ENCODE results near the gene SLC16A7. TPM values are rescaled to one million over a fixed set of nuclear protein-coding genes. Genes with fewer than 3 reads are reported as not detected.

Gene SLC16A7
- total RNA-seq, 1 donor from 2014 or later = 12.9 TPM

- no peak for DNase-seq (ENCODE audit: extremely low spot score, unreplicated experiment)
- Mint-ChIP-seq H3K9me3 (no peaks in the 10 kb centered on the region), H3K4me1 (ENCODE audit: unreplicated experiment) (peaks cover 4% of the 10 kb centered on the region), H3K4me3 (no peak overlapping the region), H3K27ac (no peak overlapping the region), H3K36me3 (no peaks in the 10 kb centered on the region), H3K27me3 (no peaks in the 10 kb centered on the region)
- TF ChIP-seq, protein P1, sequence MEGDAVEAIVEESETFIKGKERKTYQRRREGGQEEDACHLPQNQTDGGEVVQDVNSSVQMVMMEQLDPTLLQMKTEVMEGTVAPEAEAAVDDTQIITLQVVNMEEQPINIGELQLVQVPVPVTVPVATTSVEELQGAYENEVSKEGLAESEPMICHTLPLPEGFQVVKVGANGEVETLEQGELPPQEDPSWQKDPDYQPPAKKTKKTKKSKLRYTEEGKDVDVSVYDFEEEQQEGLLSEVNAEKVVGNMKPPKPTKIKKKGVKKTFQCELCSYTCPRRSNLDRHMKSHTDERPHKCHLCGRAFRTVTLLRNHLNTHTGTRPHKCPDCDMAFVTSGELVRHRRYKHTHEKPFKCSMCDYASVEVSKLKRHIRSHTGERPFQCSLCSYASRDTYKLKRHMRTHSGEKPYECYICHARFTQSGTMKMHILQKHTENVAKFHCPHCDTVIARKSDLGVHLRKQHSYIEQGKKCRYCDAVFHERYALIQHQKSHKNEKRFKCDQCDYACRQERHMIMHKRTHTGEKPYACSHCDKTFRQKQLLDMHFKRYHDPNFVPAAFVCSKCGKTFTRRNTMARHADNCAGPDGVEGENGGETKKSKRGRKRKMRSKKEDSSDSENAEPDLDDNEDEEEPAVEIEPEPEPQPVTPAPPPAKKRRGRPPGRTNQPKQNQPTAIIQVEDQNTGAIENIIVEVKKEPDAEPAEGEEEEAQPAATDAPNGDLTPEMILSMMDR (conservative IDR thresholded peaks at IDR 0.05) = no peak
Measured at GRCh38 chr12:59624732-59625460, 29.1 kb downstream of the SLC16A7 start.

- TF ChIP-seq, protein P1 (conservative IDR thresholded peaks at IDR 0.05) = no peak
- Mint-ChIP-seq H3K27me3 (no peaks in the 10 kb centered on the region), H3K4me3 (no peak overlapping the region), H3K36me3 (no peaks in the 10 kb centered on the region), H3K27ac (no peak overlapping the region), H3K9me3 (no peaks in the 10 kb centered on the region), H3K4me1 (ENCODE audit: unreplicated experiment) (no peaks in the 10 kb centered on the region)
- DNase-seq (ENCODE audit: extremely low spot score, unreplicated experiment) = no peak
Measured at GRCh38 chr12:59626382-59626781, 30.6 kb downstream of the SLC16A7 start.

GRCh38 chr12:59627582-59627981 lies 31.8 kb downstream of the SLC16A7 start:
- Mint-ChIP-seq H3K27ac (no peak overlapping the region), H3K27me3 (no peaks in the 10 kb centered on the region)
- TF ChIP-seq, protein P1 (conservative IDR thresholded peaks at IDR 0.05) = no peak

GRCh38 chr12:59629890-59630289 lies 34.1 kb downstream of the SLC16A7 start:
- H3K36me3 Mint-ChIP-seq = no peaks in the 10 kb centered on the region
- no peak for DNase-seq (ENCODE audit: extremely low spot score, unreplicated experiment)
- no peak overlapping the region for H3K27ac Mint-ChIP-seq
- no peaks in the 10 kb centered on the region for H3K27me3 Mint-ChIP-seq
- TF ChIP-seq, protein P1 (conservative IDR thresholded peaks at IDR 0.05) = no peak
- no peaks in the 10 kb centered on the region for H3K9me3 Mint-ChIP-seq
- H3K4me1 Mint-ChIP-seq (ENCODE audit: unreplicated experiment) = no peaks in the 10 kb centered on the region
- H3K4me3 Mint-ChIP-seq = no peak overlapping the region

More at GRCh38 chr12:59627582-59627981, 31.8 kb downstream of the SLC16A7 start:
- no peak for DNase-seq (ENCODE audit: extremely low spot score, unreplicated experiment)
- H3K9me3 Mint-ChIP-seq = no peaks in the 10 kb centered on the region
- no peaks in the 10 kb centered on the region for H3K36me3 Mint-ChIP-seq
- no peaks in the 10 kb centered on the region for H3K4me1 Mint-ChIP-seq (ENCODE audit: unreplicated experiment)
- no peak overlapping the region for H3K4me3 Mint-ChIP-seq

DNA sequence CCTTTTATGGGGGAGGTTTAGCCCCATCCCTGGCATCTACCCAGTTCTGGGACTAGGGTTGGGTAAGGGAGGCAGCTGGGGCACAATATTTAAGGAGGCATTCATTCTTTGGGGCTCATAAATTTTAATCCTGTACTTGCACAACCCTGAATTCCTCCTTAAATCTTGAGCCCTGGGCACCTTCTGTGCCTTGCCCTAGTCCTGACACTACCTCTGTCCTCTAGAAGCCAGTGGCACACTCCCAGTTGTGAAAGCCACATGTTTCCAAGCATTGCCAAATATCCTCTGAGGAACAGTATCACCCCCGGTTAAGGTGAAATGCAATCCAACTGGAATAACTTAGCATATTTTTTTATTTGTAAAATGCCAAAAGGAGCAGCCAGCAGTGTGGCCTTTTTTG lies 36.6 kb downstream of the SLC16A7 start:
- Mint-ChIP-seq H3K4me3 (no peak overlapping the region), H3K4me1 (ENCODE audit: unreplicated experiment) (peaks cover 2% of the 10 kb centered on the region), H3K36me3 (no peaks in the 10 kb centered on the region), H3K27me3 (no peaks in the 10 kb centered on the region), H3K9me3 (no peaks in the 10 kb centered on the region), H3K27ac (no peak overlapping the region)
- TF ChIP-seq, protein P1 (conservative IDR thresholded peaks at IDR 0.05) = no peak
- DNase-seq (ENCODE audit: extremely low spot score, unreplicated experiment) = no peak

Measured in type B pancreatic cell (in vitro differentiated cells).